Activated naive CD8-positive, alpha-beta T cell (primary cell): Measurements from ENCODE around the gene DAZAP2.
A peak's percentile ranks its signal among the peaks of the same experiment; 100 is the strongest.
"Not testable (repeated sequence)": the region's sequence is repeated elsewhere in the genome, so short reads cannot be mapped to it uniquely, and the experiment has no call there.

Source experiments
- H3K27ac Mint-ChIP-seq: one replicate; pipeline ENCODE4 v1.8.0; 2021; ENCODE audit warnings: mixed read lengths
- H3K27me3 Mint-ChIP-seq: one replicate; pipeline ENCODE4 v1.8.0; 2021; ENCODE audit warnings: mixed read lengths
- H3K36me3 Mint-ChIP-seq: one replicate; pipeline ENCODE4 v1.8.0; 2021; ENCODE audit warnings: mixed read lengths
- H3K4me1 Mint-ChIP-seq: one replicate; pipeline ENCODE4 v1.8.0; 2021; ENCODE audit warnings: low read depth, mixed read lengths
- H3K4me3 Mint-ChIP-seq: one replicate; pipeline ENCODE4 v1.8.0; 2021; ENCODE audit warnings: mild to moderate bottlenecking, mixed read lengths
- H3K9me3 Mint-ChIP-seq: one replicate; pipeline ENCODE4 v1.8.0; 2021; ENCODE audit warnings: low read depth, mixed read lengths

Gene DAZAP2

DNA sequence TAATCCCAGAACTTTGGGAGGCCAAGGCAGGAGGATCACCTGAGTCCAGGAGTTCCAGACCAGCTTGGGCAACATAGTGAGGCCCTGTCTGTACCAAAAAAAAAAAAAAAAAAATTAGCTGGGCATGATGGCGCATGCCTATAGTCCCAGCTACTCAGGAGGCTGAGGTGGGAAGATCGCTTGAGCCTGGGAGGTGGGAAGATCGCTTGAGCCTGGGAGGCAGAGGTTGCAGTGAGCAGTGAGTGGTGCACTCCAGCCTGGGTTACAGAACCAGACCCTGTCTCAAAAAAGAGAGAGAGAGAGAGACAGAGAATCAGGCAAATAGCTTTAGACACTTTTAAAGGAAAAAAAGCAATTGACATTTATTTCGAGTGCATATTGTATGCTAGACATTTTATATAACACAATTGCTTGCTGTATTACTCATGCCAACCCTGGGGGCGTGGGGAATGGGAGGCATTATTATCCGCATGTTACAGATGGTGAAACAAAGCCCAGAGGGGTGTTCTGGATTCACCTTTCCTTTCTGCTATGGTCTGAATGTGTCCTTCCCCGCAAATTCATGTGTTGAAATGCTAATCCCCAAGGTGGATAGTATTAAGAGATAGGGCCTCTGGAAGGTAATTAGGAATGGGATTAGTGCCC is 30.5 kb upstream of the DAZAP2 start:
- Mint-ChIP-seq H3K27ac (no peak overlapping the region), H3K9me3 (no peaks in the 10 kb centered on the region), H3K4me3 (no peak overlapping the region), H3K4me1 (peaks cover 7% of the 10 kb centered on the region), H3K27me3 (no peaks in the 10 kb centered on the region), H3K36me3 (peaks cover 2% of the 10 kb centered on the region)

DNA sequence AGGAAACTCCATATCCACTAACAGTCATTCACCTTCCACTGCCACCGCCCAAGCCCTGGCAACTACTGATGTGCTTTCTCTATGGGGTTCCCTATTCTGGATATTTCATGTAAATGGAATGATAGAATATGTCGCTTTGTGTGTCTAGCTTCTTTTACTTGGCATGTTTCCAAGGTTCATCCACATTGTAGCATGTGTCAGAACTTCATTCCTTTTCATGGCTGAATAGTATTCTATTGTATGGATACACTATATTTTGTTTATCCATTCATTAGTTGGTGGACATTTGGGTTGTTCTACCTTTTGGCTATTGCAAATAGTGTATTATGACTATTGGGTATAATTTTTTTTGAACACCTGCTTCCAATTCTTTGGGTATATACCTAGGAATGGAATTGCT is 29.4 kb upstream of the DAZAP2 start:
- Mint-ChIP-seq H3K27me3 (no peaks in the 10 kb centered on the region), H3K4me3 (no peak overlapping the region), H3K9me3 (no peaks in the 10 kb centered on the region), H3K27ac (no peak overlapping the region), H3K36me3 (peaks cover 2% of the 10 kb centered on the region), H3K4me1 (peaks cover 3% of the 10 kb centered on the region)

DNA sequence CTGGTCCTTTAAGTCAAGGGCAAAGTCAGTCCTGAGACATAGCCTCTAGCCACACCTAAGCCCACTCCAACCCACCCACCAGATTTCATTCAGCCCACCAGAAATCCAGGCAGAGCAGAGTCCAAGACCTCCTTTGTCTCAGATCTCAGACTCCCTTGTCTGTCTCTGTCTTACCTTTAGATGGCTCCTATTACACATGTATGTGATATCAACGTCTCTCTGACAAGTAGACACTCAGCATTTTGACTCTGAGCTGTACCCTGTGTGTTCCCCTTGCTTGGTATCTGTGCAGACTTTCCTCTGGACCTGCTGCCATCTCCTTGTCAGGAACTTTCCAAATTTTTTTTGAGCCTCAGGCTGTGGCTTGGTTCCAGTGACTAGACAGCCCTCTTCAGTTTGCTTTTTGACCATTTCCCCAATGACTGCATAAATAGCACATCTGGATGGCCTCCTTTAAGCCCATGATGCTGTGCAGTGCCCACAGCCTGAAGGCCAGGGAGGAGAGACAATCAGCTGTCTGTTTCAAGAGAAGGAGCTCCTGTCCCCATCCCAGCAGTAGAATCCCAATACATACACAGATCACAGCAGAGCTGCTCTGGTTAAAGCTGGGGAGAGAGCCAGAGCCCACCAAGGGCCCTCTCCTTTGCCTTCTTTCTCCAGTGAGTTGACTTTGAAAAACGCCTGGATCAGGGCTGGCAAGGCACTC is 27.8 kb upstream of the DAZAP2 start:
- H3K4me3 Mint-ChIP-seq: no peak overlapping the region
- peaks cover 5% of the 10 kb centered on the region for H3K4me1 Mint-ChIP-seq
- H3K36me3 Mint-ChIP-seq: peaks cover 2% of the 10 kb centered on the region
- no peak overlapping the region for H3K27ac Mint-ChIP-seq
- no peaks in the 10 kb centered on the region for H3K9me3 Mint-ChIP-seq
- H3K27me3 Mint-ChIP-seq: no peaks in the 10 kb centered on the region

DNA sequence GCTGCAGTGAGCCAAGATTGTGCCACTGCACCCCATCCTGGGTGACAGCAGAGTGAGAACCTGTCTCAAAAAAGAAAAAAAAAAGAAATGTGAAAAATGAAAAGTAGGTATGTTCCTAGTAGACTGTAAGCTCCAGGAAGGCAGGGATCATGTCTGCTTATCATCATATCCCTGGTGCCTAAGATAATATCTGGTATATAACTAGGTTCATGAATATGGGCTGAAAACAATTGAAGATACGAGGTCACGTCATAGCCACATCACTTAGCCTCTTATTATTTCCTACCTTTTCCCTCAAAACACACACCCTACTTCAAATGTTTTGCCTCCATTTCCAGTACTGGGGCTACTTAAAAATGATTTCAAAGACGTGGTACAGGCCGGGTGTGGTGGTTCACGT is 23.7 kb upstream of the DAZAP2 start:
- Mint-ChIP-seq H3K36me3 (peaks cover 2% of the 10 kb centered on the region), H3K4me1 (peaks cover 25% of the 10 kb centered on the region), H3K9me3 (no peaks in the 10 kb centered on the region), H3K27me3 (no peaks in the 10 kb centered on the region), H3K27ac (no peak overlapping the region), H3K4me3 (no peak overlapping the region)

DNA sequence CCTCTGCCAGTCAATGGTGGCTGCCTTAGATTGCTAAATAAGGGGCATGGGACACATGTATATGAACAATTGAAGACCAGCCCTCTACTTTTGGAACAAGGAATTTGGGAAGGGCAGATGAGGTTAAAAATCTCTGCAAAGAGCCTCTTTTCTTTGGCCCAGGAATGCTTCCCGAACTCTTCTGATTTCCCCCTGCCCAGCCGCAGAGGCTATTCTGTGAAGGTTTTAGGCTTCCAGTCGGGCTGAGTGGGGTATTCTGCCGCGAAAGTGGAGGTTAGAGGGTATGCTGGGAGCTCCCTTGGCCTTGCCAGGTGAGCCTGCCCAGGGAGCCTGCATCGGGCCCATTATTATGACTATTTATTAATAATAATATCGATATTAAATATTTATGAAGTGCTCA is 22.0 kb upstream of the DAZAP2 start:
- H3K27ac Mint-ChIP-seq: peak overlapping the region; percentile 64
- peak overlapping the region; percentile 82 for H3K4me3 Mint-ChIP-seq
- no peaks in the 10 kb centered on the region for H3K36me3 Mint-ChIP-seq
- H3K9me3 Mint-ChIP-seq: no peaks in the 10 kb centered on the region
- peaks cover 26% of the 10 kb centered on the region for H3K4me1 Mint-ChIP-seq
- no peaks in the 10 kb centered on the region for H3K27me3 Mint-ChIP-seq

DNA sequence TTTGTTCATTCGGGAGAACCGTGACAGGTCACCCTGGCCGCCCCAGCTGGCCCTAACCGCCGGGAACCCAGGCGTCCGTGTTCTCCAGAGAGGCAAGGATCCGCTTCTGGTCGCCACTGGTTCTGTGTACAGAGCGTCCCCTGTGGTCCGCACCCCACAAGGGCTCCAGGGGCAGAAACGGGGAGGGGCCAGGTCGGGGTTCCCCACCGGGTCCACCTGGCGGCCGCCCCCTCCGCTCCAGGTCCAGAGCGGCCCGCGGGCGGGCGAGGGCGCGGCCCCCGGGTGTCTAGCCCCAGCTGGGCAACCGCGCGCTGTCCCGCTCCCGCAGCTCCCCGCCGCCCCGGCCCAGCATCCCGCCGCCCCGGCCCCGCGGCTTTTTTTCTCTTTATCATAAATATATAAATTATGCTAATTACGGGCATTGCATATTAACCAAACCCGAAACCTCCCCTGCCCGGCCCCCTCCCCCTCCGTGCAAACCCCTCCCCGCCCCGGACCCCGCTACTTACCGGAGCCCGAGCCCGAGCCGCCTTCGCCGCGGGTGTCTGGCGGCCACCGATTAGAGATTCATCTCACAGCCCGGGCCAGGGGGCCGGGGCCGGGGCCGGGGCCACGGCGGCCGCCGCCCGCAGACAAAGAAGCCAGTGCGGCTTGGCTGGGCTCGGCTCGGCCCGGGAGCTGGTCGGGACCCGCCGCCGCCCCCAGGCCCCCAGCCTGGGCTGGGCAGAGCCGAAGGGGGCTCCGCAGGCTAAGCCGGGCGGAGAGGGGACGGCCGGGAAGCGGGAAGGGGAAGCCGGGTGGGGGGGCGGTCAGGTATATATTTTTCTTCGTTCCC is 21.3 kb upstream of the DAZAP2 start:
- peak overlapping the region; percentile 87 for H3K4me3 Mint-ChIP-seq
- H3K4me1 Mint-ChIP-seq: peaks cover 26% of the 10 kb centered on the region
- H3K27me3 Mint-ChIP-seq: no peaks in the 10 kb centered on the region
- no peaks in the 10 kb centered on the region for H3K9me3 Mint-ChIP-seq
- no peak overlapping the region for H3K27ac Mint-ChIP-seq
- H3K36me3 Mint-ChIP-seq: no peaks in the 10 kb centered on the region

DNA sequence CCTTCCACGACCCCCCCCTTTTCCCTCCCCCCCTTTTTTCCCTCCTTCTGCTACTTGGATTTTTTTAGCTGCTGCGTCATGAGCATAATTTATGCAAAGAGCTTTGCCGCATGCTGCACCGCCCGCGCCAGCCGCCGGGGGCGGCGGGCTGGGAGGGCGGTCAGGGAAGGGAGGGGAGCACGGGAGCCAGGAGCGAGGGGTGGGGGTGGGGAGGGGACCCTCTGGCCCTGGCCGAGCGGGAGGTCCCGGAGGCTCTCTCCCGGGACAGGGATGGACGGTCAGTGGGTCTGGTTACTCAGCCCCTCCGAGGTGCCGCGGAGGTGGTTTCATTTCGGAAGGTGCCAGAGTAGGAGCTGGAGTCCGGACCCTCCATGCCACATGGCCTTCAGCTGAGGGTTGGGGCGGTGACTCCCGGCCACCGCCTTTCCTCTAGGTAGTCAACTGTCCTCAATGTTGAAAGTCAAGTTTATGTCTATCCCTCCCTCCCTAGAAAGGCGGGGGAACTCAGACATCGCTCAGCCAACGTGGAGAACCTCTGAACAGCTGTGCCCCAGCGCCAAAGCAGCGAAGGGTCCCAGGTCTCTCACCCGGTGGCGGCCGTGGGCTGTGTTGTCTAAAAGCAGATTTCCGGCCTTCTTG is 20.5 kb upstream of the DAZAP2 start, which contains the start of gene POU6F1:
POU6F1 (minus strand) TSS at position 95 of the 639 bp plus-strand sequence. CDS start 11,226 bp downstream, outside the sequence.
- peaks cover 26% of the 10 kb centered on the region for H3K4me1 Mint-ChIP-seq
- H3K27me3 Mint-ChIP-seq: no peaks in the 10 kb centered on the region

DNA sequence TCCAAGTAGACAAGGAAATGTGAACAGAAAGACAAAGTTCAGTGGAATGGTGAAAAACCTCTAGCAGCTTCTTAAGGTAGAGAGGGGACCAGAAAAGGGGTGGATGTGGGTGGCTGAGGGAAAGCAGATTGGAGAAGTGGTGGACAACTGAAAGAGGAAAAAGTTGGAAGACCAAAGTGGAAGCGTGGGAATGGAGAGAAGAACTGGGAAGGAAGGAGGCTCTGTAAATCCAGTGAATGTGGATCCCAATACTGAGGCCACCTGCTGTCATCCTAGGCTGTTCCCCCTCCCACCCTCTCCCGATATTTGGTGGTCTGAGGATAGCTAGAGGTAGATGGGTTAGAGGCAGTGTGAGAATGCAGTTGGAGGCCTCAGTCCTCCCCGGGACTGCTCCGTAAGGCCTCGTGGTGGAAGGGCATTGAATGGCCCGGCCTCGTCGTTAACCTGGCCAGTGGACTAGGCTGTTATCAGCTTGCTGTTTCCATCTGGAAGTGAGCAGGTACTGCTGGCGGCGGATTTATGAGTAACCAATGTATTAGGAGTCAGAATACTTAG is 19.9 kb upstream of the DAZAP2 start:
- no peaks in the 10 kb centered on the region for H3K9me3 Mint-ChIP-seq
- peaks cover 26% of the 10 kb centered on the region for H3K4me1 Mint-ChIP-seq
- no peaks in the 10 kb centered on the region for H3K36me3 Mint-ChIP-seq
- peak overlapping the region; percentile 91 for H3K27ac Mint-ChIP-seq
- H3K27me3 Mint-ChIP-seq: no peaks in the 10 kb centered on the region
- peak overlapping the region; percentile 87 for H3K4me3 Mint-ChIP-seq

More for the DNA sequence above, 20.5 kb upstream of the DAZAP2 start, which contains the start of gene POU6F1:
- Mint-ChIP-seq H3K36me3 (no peaks in the 10 kb centered on the region), H3K4me3 (peak within 1 kb of the TSS; percentile 87), H3K9me3 (no peaks in the 10 kb centered on the region), H3K27ac (peak within 1 kb of the TSS; percentile 91)

DNA sequence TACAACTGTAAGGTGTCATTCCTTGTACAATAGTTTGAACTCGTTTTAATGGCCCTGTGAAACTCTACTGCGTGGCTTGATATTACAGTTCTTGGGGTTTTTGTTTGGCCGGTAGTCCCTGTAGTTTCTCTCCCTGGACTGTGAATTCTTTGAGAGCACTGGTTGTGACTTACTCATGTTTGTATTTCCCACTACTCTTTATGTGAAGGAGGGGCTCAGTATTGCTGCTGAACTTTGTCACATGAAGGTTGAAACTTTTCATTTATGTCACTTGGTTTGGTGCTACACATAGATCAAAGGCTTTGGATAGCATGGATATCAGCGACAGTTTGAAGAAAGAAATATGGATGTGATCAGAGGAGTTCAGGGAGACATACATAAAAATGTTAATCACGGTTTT is 19.3 kb upstream of the DAZAP2 start:
- no peaks in the 10 kb centered on the region for H3K27me3 Mint-ChIP-seq
- no peaks in the 10 kb centered on the region for H3K36me3 Mint-ChIP-seq
- H3K9me3 Mint-ChIP-seq: no peaks in the 10 kb centered on the region
- peaks cover 26% of the 10 kb centered on the region for H3K4me1 Mint-ChIP-seq
- H3K4me3 Mint-ChIP-seq: peak overlapping the region; percentile 87
- peak overlapping the region; percentile 91 for H3K27ac Mint-ChIP-seq

DNA sequence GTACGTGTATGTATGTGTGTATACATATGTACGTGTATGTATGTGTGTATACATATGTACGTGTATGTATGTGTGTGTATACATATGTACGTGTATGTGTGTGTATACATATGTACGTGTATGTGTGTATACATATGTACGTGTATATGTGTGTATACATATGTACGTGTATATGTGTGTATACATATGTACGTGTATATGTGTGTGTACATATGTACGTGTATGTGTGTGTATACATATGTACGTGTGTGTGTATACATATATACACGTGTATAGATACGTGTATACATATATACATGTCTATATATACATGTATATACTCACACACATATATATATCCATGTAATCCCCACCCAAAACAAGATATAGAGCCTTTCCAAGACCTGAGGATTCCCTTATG is 18.8 kb upstream of the DAZAP2 start:
- H3K27me3 Mint-ChIP-seq, H3K9me3 Mint-ChIP-seq, H3K36me3 Mint-ChIP-seq, H3K4me3 Mint-ChIP-seq: not testable (repeated sequence)
- H3K4me1 Mint-ChIP-seq: peaks cover 26% of the 10 kb centered on the region
- peak overlapping the region; percentile 91 for H3K27ac Mint-ChIP-seq

DNA sequence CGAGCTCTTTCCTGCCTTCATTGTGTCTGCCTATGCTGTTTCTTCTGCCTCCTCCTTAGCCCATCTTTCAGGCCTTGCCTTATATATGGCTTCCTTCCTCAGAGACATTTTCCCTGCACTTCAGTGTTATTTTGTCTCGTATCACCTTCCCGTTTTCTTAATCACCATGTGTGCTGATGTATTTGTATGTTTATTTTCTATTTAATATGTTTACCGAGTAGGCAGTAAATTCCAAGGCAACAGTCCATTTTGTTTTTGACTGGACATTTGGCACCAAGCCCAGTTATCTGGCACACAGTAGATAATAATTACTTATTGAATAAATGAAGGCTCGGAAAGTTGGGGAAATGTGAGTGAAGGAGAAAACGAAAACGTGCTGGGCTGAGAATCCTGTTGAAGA is 16.2 kb upstream of the DAZAP2 start:
- H3K4me1 Mint-ChIP-seq: peaks cover 19% of the 10 kb centered on the region
- no peak overlapping the region for H3K27ac Mint-ChIP-seq
- H3K36me3 Mint-ChIP-seq: peaks cover 2% of the 10 kb centered on the region
- H3K9me3 Mint-ChIP-seq: no peaks in the 10 kb centered on the region
- H3K27me3 Mint-ChIP-seq: no peaks in the 10 kb centered on the region
- no peak overlapping the region for H3K4me3 Mint-ChIP-seq

DNA sequence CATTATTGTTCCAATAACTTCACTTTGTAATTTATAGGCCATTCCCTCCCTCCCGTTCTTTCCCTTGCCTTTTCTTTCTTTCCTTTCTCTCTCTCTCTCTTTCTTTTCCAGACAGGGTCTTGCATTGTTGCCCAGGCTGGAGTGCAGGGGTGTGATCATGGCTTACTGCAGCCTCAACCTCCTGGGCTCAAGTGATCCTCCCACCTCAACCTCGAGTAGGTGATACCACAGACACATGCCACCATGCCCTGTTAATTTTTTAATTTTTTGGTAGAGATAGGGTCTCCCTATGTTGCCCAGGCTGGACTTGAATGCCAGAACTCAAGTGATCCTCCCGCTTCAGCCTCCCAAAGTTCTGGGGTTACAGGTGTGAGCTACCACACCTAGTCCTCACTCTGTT is 14.0 kb upstream of the DAZAP2 start:
- no peaks in the 10 kb centered on the region for H3K9me3 Mint-ChIP-seq
- no peak overlapping the region for H3K4me3 Mint-ChIP-seq
- no peak overlapping the region for H3K27ac Mint-ChIP-seq
- no peaks in the 10 kb centered on the region for H3K27me3 Mint-ChIP-seq
- peaks cover 4% of the 10 kb centered on the region for H3K4me1 Mint-ChIP-seq
- H3K36me3 Mint-ChIP-seq: peaks cover 2% of the 10 kb centered on the region

DNA sequence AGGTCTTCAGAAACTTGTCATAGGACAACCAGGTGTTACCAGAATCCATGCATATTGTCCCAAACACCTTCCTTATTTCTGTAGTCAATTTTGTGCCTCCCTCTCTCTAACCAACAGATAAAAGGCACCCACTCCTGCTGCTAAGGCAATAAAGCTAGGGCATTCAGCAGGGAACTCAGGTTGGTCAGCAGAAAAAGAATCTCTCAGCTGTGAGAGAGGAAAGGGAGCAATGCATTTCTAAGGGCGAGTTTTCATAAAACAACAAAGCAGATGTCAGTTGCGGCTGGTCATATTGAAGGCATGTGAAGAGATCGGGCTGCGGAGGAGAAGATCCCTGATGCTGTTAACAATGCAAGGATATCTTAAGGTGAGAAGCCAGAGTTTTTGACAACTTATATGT is 13.4 kb upstream of the DAZAP2 start:
- Mint-ChIP-seq H3K4me3 (no peak overlapping the region), H3K27me3 (no peaks in the 10 kb centered on the region), H3K4me1 (peaks cover 2% of the 10 kb centered on the region), H3K9me3 (no peaks in the 10 kb centered on the region), H3K36me3 (peaks cover 2% of the 10 kb centered on the region), H3K27ac (no peak overlapping the region)

DNA sequence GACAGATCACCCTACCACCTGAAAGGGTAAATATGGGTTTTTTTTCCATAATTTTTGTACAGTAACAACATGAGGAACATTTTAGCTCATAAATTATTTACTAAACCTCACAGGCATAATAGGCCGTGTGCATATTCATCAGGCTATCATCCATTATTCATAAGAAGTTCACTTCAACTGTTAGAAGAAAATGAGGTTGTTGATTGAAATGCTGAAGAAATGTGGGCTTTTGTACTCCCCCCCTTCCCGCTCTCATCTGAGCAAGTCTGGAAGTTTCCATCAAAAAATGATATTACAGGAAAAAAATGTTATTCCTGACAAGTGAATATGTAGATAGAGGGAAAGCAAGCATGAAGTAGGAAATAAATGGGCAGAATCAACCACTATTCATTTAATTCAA is 12.9 kb upstream of the DAZAP2 start:
- Mint-ChIP-seq H3K4me1 (peaks cover 2% of the 10 kb centered on the region), H3K9me3 (no peaks in the 10 kb centered on the region), H3K27me3 (no peaks in the 10 kb centered on the region), H3K36me3 (peaks cover 2% of the 10 kb centered on the region), H3K27ac (no peak overlapping the region), H3K4me3 (no peak overlapping the region)
